Measurements from ENCODE around the gene FAM107B. TPM values are rescaled to one million over a fixed set of nuclear protein-coding genes. Genes with fewer than 3 reads are reported as not detected.

The FAM107B gene
- total and polyA plus RNA-seq, 2 of the 13 experiments (the other 11 are each of a cell fraction or from before 2014, with no cell fraction given), result 15.7 to 24.8 TPM

DNA sequence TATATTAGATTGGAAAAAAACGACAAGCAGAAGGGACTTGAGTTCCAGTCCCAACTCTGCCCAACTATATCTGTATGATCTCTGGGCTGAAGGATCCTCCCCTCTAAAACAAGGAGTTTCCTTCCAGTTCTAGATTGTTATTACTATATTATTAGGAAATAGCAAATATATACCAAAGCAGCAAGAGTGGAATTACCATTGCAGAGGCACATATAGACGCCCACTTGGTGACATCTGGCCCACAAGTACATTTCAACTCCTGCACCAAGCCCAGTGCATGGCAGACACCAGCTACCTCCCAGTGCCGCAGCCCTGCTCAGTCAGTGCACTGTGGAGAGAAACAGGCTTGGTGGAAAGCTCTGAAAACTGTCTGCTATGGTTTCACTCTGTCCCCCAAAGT, 201.9 kb downstream of the FAM107B start:
- ATAC-seq (no peak), FAIRE-seq (no peak), DNase-seq (ENCODE audit: low spot score) (no peak)
- Histone ChIP-seq H2AFZ (ENCODE audit: low read length) (no peak overlapping the region), H3K4me3 (replicated peaks in 1 of 3; ENCODE audit: insufficient read depth in 1 of 3, low read depth in 2 of 3, low read length in 3 of 3) (no peak overlapping the region), H3K4me1 (ENCODE audit: insufficient read depth, low read length) (peaks cover 71% of the 10 kb centered on the region), H3K36me3 (replicated peaks in 1 of 2; ENCODE audit: control insufficient read depth in 1 of 2, insufficient read depth in 2 of 2, low read length in 2 of 2) (peaks cover 5% of the 10 kb centered on the region in 2 experiments; a peak in 3 of 5 replicates), H3K79me2 (ENCODE audit: insufficient read depth, low read length) (peaks cover 44% of the 10 kb centered on the region), H3K27me3 (ENCODE audit: control insufficient read depth in 1 of 2, insufficient read depth in 2 of 2, low read length in 2 of 2) (no peaks in the 10 kb centered on the region), H3K4me2 (ENCODE audit: low read depth, low read length) (no peak overlapping the region), H3K27ac (ENCODE audit: extremely low read length, insufficient read depth, low read length) (no peak overlapping the region), H4K20me1 (ENCODE audit: insufficient read depth, low read length) (peaks cover 4% of the 10 kb centered on the region; the same call in 1 of the 2 replicates), H3K9ac (ENCODE audit: insufficient read depth, low read depth, low read length) (no peak overlapping the region), H3K9me3 (ENCODE audit: low read length) (no peaks in the 10 kb centered on the region)
- ChIA-PET CTCF (ENCODE audit: low intra/inter-chr PET ratio, low total read pairs) (no interaction called here), POLR2A (interaction anchor here (1.2 to 1.3 kb wide), 2 partner anchors 10 to 22 kb away, joined by 4 to 5 read pairs; no protein-coding TSS in a partner anchor)
- 82% methylated on average over 3 of the region's 3 CpGs for WGBS (ENCODE audit: low lambda C conversion rate)
- BruUV-seq (replicated peaks), result no TSS peak
- TF ChIP-seq, protein P1, sequence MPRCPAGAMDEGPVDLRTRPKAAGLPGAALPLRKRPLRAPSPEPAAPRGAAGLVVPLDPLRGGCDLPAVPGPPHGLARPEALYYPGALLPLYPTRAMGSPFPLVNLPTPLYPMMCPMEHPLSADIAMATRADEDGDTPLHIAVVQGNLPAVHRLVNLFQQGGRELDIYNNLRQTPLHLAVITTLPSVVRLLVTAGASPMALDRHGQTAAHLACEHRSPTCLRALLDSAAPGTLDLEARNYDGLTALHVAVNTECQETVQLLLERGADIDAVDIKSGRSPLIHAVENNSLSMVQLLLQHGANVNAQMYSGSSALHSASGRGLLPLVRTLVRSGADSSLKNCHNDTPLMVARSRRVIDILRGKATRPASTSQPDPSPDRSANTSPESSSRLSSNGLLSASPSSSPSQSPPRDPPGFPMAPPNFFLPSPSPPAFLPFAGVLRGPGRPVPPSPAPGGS (CRISPR knock-in tag; IDR thresholded peaks at IDR 0.05), result no peak
- TF ChIP-seq, protein P2, sequence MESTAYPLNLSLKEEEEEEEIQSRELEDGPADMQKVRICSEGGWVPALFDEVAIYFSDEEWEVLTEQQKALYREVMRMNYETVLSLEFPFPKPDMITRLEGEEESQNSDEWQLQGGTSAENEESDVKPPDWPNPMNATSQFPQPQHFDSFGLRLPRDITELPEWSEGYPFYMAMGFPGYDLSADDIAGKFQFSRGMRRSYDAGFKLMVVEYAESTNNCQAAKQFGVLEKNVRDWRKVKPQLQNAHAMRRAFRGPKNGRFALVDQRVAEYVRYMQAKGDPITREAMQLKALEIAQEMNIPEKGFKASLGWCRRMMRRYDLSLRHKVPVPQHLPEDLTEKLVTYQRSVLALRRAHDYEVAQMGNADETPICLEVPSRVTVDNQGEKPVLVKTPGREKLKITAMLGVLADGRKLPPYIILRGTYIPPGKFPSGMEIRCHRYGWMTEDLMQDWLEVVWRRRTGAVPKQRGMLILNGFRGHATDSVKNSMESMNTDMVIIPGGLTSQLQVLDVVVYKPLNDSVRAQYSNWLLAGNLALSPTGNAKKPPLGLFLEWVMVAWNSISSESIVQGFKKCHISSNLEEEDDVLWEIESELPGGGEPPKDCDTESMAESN (CRISPR knock-in tag; conservative IDR thresholded peaks at IDR 0.05), result no peak
- TF ChIP-seq ZNF782 (CRISPR knock-in tag; IDR thresholded peaks at IDR 0.05; ENCODE audit: borderline replicate concordance), result no peak
- no peak for TF ChIP-seq SP2 (CRISPR knock-in tag; IDR thresholded peaks at IDR 0.05)
- TF ChIP-seq ZNF781 (CRISPR knock-in tag; IDR thresholded peaks at IDR 0.05; ENCODE audit: borderline replicate concordance, not compliant biosample characterization), result no peak
- no peak for TF ChIP-seq ZNF674 (CRISPR knock-in tag; IDR thresholded peaks at IDR 0.05; ENCODE audit: low read depth)
- TF ChIP-seq, protein P3, sequence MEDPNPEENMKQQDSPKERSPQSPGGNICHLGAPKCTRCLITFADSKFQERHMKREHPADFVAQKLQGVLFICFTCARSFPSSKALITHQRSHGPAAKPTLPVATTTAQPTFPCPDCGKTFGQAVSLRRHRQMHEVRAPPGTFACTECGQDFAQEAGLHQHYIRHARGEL (CRISPR knock-in tag; IDR thresholded peaks at IDR 0.05), result no peak
- TF ChIP-seq, protein P4, sequence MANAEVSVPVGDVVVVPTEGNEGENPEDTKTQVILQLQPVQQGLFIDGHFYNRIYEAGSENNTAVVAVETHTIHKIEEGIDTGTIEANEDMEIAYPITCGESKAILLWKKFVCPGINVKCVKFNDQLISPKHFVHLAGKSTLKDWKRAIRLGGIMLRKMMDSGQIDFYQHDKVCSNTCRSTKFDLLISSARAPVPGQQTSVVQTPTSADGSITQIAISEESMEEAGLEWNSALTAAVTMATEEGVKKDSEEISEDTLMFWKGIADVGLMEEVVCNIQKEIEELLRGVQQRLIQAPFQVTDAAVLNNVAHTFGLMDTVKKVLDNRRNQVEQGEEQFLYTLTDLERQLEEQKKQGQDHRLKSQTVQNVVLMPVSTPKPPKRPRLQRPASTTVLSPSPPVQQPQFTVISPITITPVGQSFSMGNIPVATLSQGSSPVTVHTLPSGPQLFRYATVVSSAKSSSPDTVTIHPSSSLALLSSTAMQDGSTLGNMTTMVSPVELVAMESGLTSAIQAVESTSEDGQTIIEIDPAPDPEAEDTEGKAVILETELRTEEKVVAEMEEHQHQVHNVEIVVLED (CRISPR knock-in tag; IDR thresholded peaks at IDR 0.05; ENCODE audit: borderline replicate concordance), result no peak
- TF ChIP-seq, protein P5, sequence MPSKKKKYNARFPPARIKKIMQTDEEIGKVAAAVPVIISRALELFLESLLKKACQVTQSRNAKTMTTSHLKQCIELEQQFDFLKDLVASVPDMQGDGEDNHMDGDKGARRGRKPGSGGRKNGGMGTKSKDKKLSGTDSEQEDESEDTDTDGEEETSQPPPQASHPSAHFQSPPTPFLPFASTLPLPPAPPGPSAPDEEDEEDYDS (CRISPR knock-in tag; IDR thresholded peaks at IDR 0.05), result no peak
- no peak for TF ChIP-seq ZNF563 (CRISPR knock-in tag; IDR thresholded peaks at IDR 0.05)
- TF ChIP-seq ATM (IDR thresholded peaks at IDR 0.05; ENCODE audit: borderline replicate concordance), result no peak
- TF ChIP-seq, protein P6, sequence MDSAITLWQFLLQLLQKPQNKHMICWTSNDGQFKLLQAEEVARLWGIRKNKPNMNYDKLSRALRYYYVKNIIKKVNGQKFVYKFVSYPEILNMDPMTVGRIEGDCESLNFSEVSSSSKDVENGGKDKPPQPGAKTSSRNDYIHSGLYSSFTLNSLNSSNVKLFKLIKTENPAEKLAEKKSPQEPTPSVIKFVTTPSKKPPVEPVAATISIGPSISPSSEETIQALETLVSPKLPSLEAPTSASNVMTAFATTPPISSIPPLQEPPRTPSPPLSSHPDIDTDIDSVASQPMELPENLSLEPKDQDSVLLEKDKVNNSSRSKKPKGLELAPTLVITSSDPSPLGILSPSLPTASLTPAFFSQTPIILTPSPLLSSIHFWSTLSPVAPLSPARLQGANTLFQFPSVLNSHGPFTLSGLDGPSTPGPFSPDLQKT (CRISPR knock-in tag; IDR thresholded peaks at IDR 0.05; ENCODE audit: borderline replicate concordance), result no peak
- no peak for TF ChIP-seq ZNF335 (CRISPR knock-in tag; IDR thresholded peaks at IDR 0.05)
- no peak for TF ChIP-seq ZNF768 (CRISPR knock-in tag; IDR thresholded peaks at IDR 0.05)
- no peak for TF ChIP-seq GTF3A (CRISPR knock-in tag; conservative IDR thresholded peaks at IDR 0.05)
- no peak for TF ChIP-seq EHMT2 (IDR thresholded peaks at IDR 0.05; ENCODE audit: borderline replicate concordance, low read depth, low read length)
- no peak for TF ChIP-seq ZNF589 (CRISPR knock-in tag; conservative IDR thresholded peaks at IDR 0.05)
- in situ Hi-C loops (cut with HindIII; ENCODE audit: extremely low pct_ligation_motif_present, low pct_unique_long_range_greater_than_20kb) (no loop called here), intact Hi-C loops (cut with micrococcal nuclease; ENCODE audit: unreplicated experiment) (no loop called here)
